ENCODE measurements around the gene ENPP3.

Gene ENPP3

DNA sequence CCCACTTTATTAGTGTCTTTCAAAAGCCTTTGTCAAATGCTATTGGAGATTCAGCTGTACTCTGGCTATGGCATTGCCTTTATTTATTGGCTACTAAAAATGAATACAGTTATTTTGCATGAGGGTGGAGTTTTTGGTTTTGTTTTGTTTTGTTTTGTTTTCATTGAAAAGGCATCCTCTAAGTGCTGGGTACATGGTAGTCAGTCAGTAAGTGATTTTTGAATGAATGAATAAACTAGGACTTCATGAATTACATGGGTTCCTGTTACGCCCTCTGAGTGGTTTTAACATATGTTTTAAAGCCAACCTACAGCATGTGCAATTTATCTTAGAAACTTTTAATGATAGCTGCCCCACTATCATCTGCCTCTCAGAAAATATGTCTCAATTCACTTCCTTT lies 131.9 kb downstream of the ENPP3 start:
- DNase-seq, result no peak

DNA sequence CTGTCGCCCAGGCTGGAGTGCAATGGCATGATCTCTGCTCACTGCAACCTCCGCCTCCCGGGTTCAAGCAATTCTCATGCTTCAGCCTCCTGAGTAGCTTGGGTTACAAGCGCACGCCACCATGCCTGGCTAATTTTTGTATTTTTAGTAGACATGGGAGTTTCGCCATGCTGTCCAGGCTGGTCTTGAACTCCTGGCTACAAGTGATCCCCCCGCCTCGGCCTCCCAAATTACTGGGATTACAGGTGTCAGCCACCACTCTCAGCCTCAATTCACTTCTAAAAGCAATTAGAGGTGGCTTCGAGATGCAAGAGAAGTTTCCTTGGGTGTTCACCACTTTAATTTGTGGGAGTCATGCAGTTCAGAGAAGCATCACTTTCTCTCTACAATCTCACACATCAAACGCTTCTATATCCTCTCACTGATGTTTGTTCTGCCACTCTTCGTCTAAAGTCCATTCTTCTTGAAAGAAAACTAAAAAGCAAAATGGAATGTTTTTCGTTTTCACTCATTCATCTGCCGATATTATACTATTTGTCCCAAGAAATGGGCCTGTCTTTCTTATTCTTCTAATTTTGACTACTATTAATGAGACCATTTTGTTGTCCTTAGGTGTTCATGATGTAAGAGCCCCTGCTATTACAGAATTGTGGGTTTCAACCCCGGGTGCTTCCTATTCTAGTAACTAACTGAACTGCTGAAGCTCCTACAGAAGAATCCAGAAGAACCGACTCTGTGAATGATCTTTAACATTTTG lies 132.5 kb downstream of the ENPP3 start:
- DNase-seq, result no peak

DNA sequence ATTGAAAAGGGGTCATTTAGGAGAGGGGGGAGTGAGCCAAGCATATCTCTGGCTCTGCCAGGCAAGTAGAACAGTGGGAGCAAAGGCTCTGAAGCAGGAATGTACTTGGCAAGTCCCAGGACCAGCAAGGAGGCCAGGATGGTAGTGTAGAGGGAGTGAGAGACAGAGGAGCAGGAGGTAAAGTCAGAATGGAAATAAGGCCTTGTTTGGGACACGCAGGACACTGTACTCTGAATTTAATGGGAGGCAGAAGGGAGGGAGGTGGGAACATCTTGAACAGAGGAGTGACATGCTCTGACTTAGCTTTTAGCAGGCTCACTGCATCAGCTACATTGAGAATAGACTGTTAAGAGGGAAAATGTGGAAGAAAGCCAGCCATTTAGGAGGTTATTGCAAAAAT lies 133.7 kb downstream of the ENPP3 start:
- no peak for DNase-seq

DNA sequence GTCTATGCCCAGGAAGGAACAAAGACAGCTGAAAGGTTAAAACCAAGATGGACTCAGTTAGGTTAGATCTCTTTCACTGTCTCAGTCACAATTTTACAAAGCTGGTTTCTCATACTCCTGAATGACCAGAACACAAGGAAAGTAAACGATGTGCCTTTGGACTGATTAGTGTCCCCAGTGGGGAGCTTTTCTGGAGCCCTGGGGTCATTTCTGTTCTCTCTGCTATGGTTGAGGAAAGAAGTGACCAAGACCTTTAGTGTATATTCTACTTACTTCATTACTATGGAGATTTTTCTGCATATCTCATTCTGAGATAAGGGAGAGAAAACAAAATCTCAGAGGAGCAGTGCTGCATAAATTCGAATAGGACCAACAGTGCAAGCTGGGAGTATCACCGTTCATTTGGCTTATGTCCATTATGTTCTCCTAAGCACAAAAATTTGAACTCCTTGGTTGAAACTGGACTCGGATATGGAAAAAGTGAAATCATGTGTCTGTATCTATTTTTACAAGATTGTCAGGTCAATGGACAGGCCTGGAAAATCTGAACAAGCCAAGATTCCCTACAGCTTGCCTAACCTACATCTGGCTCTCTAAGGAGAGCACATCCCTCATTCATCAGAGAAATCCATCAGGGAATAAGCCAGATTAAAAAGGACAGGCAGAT lies 136.3 kb downstream of the ENPP3 start:
- DNase-seq, result no peak

DNA sequence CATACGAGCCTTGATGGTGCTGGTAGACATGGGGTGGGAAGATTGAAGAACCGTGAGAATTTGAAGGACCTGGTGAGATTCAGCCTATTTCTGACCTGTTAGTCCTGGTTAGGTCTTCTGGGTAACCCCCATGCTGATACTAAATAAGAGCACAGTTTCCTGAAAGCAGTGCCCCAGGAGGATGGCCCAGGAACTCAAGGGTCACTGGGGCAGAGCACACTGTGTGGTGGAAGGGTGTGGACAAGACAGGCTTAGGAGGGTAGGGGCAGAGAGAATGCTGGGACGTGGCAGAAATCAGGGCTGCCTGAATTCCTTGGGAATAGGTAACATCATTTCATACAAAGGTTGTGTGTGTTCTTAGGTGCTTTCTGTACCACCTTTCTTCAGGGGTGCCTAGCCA lies 138.8 kb downstream of the ENPP3 start:
- no peak for DNase-seq

DNA sequence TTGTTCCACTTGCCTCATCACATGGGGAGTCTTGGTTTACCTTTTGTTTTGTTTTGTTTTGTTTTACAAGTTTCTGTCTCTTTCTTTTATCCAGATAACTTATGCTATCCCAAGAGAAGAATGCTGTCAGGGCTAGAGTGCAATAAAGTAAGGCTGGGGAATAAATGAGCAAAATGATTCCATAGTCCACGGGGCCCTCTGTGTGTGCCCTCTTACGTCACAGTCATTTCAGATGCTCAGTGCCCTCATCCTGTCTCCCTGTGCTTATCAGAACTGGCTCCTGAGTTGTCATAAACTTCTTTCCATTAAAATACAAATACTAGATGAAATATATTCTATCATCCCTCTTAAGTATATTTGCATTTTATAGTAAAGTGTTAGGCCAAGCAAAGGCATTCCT lies 139.9 kb downstream of the ENPP3 start:
- no peak for DNase-seq

DNA sequence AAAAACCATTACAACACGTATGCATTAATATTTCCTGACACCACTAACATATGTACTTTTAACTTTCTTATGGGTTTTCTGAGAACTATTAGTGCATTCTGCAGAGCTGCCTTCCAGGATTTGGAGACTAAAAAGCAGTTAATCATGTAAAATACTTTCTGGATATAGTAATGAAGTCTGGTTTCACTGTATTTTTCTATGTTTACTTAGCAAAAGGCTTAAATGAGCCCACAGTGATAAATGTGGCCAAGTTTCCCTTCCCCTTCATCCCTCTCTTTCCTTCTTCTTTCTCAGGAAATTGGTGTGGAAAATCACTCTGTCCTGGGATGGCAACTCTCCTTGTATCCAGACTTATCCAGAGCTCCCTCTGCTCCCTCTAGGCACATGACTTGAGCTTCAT lies 141.1 kb downstream of the ENPP3 start:
- DNase-seq, result no peak

DNA sequence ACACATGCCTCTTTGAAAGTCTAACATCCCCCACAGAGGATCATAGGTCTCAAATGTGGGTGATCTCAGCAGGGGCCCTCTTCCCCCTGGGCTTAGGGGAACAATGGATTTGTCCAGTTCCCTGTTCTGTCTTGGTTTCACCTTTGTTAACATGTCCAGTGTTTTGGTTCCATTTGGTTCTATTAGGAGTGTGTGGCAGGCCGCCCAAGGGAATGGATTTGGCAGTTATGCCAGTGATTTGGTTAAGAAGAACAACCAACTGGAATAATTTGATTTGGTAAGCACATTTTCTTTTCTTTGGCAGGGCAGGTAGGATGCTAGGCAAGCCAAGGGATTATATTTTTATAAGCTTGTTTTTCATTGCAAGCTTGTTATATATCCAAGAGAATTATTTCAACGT lies 142.2 kb downstream of the ENPP3 start:
- DNase-seq, result no peak

DNA sequence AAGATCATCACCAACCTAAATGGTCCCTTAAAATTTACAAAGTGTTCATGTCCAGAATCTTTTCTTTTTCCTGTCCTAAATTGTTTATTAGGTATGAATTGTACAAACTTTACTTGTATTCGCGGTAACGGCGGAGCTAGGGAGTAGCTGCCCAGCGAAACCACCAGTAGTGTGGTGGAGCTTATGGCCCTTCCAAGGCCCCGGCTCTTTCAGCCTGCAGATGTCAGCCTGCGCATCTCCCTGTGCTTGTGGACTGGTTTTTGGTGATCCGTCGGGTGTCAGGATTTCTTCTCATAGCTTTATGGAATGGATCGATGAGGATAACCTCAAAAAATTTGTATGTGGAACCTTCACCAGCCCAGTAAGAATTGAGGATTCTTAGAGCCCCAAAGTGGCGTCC lies 143.5 kb downstream of the ENPP3 start:
- no peak for DNase-seq

DNA sequence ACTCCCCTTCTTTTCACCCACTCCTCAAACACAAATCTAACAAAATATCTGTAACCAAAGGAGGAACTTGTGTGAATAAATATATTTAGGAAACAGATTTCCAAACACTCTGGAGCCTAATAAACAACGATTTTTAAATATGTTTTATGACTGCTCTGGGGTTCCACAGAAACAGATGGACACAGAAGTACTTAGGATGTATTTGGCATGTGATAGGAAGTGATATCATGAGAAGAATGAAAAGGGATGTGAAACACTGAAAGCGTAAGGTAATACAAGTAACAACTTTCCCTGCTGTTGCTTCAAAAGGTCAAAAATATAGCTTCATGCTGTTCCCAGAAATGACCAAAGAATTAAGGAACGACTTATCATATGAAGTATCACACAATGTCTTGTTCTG lies 144.6 kb downstream of the ENPP3 start:
- no peak for DNase-seq

DNA sequence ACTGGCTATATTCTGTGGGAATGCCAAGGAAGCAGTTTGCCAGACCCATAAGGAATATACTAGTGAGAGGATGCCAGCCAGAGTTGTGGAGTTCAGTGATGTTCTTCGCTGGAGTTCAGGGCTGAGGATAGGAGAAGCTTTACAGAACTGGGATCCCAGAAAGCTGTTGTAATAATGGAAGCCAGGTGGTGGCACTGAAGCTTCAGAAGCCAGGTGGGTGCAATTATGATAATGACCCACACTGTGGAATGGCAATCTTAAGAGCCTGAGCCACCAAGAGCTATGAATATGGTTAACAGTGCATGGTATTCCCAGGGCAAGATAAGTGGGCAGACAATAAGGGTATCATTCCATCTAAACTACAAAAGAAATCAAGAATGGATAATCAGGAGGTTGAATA lies 145.7 kb downstream of the ENPP3 start:
- DNase-seq, result no peak

DNA sequence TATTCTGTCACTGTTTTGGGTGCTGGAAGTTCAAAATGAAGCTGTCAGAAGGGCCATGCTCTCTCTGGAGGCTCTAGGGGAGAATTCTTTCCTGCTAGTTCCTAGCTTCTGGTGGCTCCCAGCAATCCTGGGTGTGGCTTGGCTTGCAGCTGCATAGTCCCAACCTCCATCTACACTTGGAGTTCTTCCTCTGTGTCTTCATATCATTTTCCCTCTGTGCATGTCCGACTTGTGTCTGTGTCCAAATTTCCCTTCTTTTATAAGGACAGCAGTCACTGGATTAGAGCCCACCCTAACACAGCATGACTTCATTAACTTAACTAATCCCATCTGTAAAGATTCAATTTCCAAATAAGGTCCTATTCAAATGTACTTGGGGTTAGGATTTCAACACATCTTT lies 147.5 kb downstream of the ENPP3 start:
- no peak for DNase-seq

DNA sequence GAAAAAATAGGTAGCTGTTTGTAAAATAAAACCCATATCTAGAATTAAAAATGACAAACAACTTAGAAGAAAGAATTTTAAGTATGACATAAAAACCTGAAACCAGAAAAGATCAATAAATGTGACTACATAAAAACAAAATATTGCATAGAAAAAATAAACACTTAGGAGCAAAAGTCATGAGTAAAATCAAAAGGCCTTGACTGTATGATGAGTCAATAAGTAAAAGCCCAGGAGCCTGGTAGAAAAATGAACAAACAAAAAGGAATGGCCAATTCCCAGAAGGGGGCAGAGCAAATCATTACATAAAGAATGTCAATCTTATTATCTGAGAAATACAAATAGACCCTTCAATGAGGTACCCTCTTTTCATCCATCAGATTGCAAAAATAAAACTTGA lies 150.0 kb downstream of the ENPP3 start:
- DNase-seq, result no peak

DNA sequence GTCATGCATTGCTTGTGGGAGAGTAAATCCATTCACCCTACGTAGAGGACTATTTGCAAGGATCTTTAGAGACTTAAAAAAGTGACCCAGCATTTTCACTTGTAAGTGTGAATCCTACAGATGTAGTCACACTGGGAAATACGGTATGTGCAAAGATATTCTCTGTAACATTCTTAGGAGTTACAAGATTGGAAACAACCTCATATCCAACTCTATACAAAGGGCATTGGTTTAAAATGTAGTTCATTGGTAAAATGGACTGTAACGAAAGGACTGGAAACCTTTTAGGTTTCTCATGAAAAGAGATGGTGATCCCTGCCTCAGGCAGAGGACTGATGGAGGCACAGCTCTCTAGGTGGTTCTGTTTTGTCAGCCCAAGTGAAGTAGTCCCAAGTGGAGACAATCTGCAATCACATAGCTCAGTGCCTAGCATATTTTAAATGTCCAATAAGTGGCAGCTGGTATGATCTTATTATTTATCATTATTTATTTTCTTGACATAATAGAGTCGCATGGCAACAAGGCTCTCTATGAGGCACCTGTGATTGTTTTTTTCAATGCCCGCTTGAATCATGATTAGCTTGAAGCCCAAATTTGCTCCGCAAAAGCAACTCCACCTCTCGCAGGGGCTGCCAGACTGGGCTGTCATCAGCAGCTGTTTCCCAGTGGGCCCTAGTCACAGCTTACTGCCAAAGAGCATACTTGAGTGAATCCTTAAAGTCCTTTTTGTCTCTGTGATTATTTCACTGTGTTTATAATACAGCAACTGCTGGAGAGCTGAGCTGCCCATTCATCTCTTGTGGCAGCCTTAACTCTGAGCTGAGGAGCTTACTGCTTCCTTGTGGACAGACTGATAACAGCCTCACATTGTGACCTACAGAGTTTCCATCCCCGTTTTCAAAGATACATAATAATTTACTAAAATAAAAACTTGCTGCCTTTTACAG lies 150.9 kb downstream of the ENPP3 start:
- peak in 1 of 5 experiments; percentile 22 for DNase-seq

DNA sequence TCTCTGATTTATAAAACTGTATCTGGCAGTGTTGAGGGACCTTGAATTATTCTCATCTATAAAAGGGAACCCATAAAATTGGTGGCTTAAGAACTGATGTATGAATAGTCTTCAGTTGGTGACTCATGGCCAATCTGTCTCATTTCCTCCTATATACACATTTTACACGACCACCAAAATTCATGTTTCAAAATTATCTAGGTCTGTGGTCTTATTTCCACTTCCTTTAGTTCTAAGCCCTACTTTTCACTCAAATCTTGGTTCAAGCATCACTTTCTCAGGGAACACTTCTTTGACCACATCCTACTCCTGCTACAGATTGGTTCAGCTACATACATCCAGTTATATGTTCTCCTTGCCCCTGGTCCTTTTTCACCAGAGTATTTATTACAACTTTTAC lies 152.1 kb downstream of the ENPP3 start:
- DNase-seq, result peak in 2 of 5 experiments; percentile 7 to 78

DNA sequence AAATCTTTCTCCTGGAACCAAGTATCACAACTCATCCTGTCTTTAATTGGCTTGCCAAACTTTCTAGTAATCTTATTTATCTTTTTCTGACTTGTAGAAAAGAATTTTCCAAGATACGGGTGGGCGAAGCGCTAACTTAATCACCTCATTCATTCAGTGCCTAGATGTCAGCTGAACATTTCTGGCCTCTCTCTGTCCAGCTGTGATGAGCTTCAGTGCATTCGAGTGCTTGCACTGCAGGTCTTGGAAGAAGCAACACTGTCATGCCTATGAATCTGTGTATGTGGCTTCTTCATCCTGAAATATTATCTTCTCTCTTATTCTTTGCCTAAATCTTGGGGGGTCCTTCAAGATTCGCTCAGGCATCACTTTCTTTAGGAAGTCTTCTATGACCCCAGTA lies 154.4 kb downstream of the ENPP3 start:
- no peak for DNase-seq

DNA sequence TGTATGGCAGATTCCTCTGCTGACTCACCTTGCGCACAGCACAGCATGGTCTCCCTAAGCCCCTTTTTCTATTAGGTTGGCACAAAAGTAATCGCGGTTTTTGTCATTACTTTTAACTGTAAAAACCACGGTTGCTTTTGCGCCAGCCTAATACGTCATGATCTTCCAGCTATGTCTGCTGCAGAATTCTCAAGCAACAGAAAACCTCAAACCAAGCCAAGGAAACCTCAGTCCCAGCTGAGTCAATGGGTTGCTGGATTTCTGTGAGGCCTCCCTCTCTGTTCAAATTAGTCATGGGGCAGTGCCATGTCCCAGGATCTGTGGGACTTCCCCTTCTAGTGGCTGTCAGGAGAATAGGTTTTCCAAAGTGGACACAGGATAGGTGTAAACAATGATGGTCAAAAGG lies 155.0 kb downstream of the ENPP3 start:
- peak in 2 of 5 experiments; percentile 5 to 57 for DNase-seq

DNA sequence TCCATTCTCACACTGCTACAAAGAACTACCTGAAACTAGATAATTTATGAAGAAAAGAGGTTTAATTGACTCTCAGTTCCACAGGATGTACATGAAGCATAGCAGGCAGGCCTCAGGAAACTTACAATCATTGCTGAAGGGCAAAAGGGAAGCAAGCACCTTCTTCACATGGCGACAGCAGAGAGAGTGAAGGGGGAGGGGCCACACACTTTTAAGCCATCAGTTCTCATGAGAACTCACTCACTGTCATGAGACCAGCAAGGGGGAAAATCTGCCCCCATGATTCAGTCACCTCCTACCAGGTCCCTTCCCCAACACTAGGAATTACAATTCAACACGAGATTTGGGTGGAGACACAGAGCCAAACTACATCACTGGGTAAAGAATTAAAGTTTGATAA lies 158.3 kb downstream of the ENPP3 start:
- DNase-seq, result no peak
